Hindlimb muscle (tissue), 1 donor: ENCODE measurements around the gene TSHZ2. TPM values are rescaled to one million over a fixed set of nuclear protein-coding genes. Genes with fewer than 3 reads are reported as not detected.
A peak's percentile ranks its signal among the peaks of the same experiment; 100 is the strongest.

Source experiments
- DNase-seq: peaks from one replicate; pipeline ENCODE4 v3.0.0-alpha.2; 2013
- polyA plus RNA-seq: library from polyadenylated mRNA; unstranded; fragments of 120-200 nt; gene quantifications from one replicate; pipeline ENCODE4 v1.2.1, GENCODE V29; 2013; ENCODE audit not compliant: insufficient read length

TSHZ2 gene
- polyA plus RNA-seq, 1 donor, result 8.3 TPM

GRCh38 chr20:53070224-53070623 is 98.1 kb downstream of the TSHZ2 start:
- DNase-seq, result no peak

- no peak for DNase-seq
Measured at GRCh38 chr20:53070706-53071392, 98.7 kb downstream of the TSHZ2 start.

GRCh38 chr20:53071833-53072232 is 99.7 kb downstream of the TSHZ2 start:
- no peak for DNase-seq

GRCh38 chr20:53072923-53073579 is 100.9 kb downstream of the TSHZ2 start:
- DNase-seq, result no peak

- DNase-seq, result no peak
Measured at GRCh38 chr20:53073636-53074415, 101.7 kb downstream of the TSHZ2 start.

- no peak for DNase-seq
Measured at GRCh38 chr20:53074811-53075314, 102.7 kb downstream of the TSHZ2 start.

- no peak for DNase-seq
Measured at GRCh38 chr20:53076668-53077067, 104.5 kb downstream of the TSHZ2 start.

- no peak for DNase-seq
Measured at GRCh38 chr20:53077373-53078205, 105.4 kb downstream of the TSHZ2 start.

GRCh38 chr20:53078761-53079160 is 106.6 kb downstream of the TSHZ2 start:
- no peak for DNase-seq

- DNase-seq, result no peak
Measured at GRCh38 chr20:53079261-53079691, 107.1 kb downstream of the TSHZ2 start.

- no peak for DNase-seq
Measured at GRCh38 chr20:53079828-53080686, 107.9 kb downstream of the TSHZ2 start.

- DNase-seq, result no peak
Measured at GRCh38 chr20:53080687-53080962, 108.5 kb downstream of the TSHZ2 start.

GRCh38 chr20:53080969-53081871 is 109.1 kb downstream of the TSHZ2 start:
- no peak for DNase-seq

- no peak for DNase-seq
Measured at GRCh38 chr20:53081916-53082863, 110.0 kb downstream of the TSHZ2 start.

GRCh38 chr20:53083411-53083810 is 111.3 kb downstream of the TSHZ2 start:
- no peak for DNase-seq

- no peak for DNase-seq
Measured at GRCh38 chr20:53084408-53084997, 112.3 kb downstream of the TSHZ2 start.

GRCh38 chr20:53085720-53086119 is 113.6 kb downstream of the TSHZ2 start:
- no peak for DNase-seq

GRCh38 chr20:53087037-53087777 is 115.0 kb downstream of the TSHZ2 start:
- peak; percentile 60 for DNase-seq
